ENCODE measurements around the gene FAM219B. TPM values are rescaled to one million over a fixed set of nuclear protein-coding genes. Genes with fewer than 3 reads are reported as not detected.
A peak's percentile ranks its signal among the peaks of the same experiment; 100 is the strongest.

FAM219B gene
- total RNA-seq, 1 experiment from 2014 or later: 99.6 TPM

DNA sequence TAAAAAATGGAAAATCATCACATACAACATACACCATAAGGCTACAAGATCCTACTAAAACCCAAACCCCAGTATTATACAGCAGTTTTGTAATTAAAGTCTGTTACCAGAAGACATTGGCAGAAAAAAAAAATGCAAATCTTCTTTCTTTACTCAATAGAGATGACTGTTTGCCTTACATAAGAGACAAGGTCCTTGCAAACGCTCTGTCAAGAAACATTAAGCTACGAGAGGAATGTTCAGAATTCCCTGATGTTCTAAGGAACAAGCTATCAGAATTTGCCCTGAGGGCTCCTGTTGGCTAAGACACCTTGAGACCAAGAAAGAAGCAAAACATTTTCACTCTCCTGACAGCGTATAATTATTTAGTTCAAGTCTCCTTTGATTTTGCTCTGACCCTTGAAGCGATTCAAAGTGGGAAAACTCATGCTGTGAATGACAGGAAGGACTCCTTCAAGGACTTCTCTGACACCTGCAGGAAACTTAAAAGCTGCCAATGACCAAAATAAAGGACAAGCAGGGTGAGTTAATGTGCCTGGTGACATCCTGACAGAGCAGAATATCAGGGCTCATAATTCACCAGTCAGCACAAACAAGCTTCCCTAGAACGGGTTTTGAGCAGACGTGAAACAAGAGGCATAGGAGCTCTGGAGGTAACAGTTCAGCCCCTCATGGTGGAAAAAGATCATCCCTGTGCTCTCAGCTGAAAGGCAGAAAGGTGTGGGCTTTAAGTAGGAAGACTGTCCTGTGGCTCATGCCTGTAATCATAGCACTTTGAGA lies 36.0 kb downstream of the FAM219B start:
- Mint-ChIP-seq H3K27ac (peak overlapping the region; percentile 85), H3K36me3 (peaks cover 18% of the 10 kb centered on the region), H3K4me1 (peaks cover 30% of the 10 kb centered on the region), H3K9me3 (peaks cover 6% of the 10 kb centered on the region), H3K27me3 (ENCODE audit: low read depth) (no peaks in the 10 kb centered on the region), H3K4me3 (peak overlapping the region; percentile 93)
- ChIA-PET POLR2A (interaction anchor here (1.2 kb wide), 1 partner anchor 28 kb away, joined by 3 read pairs; no protein-coding TSS in a partner anchor), CTCF (interaction anchor here (1.1 to 2.2 kb wide), 5 partner anchors 19 to 99 kb away, joined by 3 to 11 read pairs (median 4); partner anchors contain the start of genes CSK, MPI and ULK3)
- no peak for TF ChIP-seq HMGA2 (CRISPR knock-in tag; IDR thresholded peaks at IDR 0.05)
- TF ChIP-seq, protein P1, sequence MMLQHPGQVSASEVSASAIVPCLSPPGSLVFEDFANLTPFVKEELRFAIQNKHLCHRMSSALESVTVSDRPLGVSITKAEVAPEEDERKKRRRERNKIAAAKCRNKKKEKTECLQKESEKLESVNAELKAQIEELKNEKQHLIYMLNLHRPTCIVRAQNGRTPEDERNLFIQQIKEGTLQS (CRISPR knock-in tag; conservative IDR thresholded peaks at IDR 0.05): no peak
- no peak for TF ChIP-seq ZNF671 (CRISPR knock-in tag; IDR thresholded peaks at IDR 0.05)
- TF ChIP-seq, protein P2, sequence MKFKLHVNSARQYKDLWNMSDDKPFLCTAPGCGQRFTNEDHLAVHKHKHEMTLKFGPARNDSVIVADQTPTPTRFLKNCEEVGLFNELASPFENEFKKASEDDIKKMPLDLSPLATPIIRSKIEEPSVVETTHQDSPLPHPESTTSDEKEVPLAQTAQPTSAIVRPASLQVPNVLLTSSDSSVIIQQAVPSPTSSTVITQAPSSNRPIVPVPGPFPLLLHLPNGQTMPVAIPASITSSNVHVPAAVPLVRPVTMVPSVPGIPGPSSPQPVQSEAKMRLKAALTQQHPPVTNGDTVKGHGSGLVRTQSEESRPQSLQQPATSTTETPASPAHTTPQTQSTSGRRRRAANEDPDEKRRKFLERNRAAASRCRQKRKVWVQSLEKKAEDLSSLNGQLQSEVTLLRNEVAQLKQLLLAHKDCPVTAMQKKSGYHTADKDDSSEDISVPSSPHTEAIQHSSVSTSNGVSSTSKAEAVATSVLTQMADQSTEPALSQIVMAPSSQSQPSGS (CRISPR knock-in tag; IDR thresholded peaks at IDR 0.05; ENCODE audit: borderline replicate concordance, low read depth): no peak
- no peak for TF ChIP-seq CBFB (CRISPR knock-in tag; IDR thresholded peaks at IDR 0.05; ENCODE audit: low read depth)
- TF ChIP-seq, protein P3, sequence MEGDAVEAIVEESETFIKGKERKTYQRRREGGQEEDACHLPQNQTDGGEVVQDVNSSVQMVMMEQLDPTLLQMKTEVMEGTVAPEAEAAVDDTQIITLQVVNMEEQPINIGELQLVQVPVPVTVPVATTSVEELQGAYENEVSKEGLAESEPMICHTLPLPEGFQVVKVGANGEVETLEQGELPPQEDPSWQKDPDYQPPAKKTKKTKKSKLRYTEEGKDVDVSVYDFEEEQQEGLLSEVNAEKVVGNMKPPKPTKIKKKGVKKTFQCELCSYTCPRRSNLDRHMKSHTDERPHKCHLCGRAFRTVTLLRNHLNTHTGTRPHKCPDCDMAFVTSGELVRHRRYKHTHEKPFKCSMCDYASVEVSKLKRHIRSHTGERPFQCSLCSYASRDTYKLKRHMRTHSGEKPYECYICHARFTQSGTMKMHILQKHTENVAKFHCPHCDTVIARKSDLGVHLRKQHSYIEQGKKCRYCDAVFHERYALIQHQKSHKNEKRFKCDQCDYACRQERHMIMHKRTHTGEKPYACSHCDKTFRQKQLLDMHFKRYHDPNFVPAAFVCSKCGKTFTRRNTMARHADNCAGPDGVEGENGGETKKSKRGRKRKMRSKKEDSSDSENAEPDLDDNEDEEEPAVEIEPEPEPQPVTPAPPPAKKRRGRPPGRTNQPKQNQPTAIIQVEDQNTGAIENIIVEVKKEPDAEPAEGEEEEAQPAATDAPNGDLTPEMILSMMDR (IDR thresholded peaks at IDR 0.05): no peak
- TF ChIP-seq OVOL2 (CRISPR knock-in tag; IDR thresholded peaks at IDR 0.05; ENCODE audit: borderline replicate concordance): no peak
- no peak for TF ChIP-seq ESRRA (CRISPR knock-in tag; IDR thresholded peaks at IDR 0.05; ENCODE audit: borderline replicate concordance)
- TF ChIP-seq, protein P4, sequence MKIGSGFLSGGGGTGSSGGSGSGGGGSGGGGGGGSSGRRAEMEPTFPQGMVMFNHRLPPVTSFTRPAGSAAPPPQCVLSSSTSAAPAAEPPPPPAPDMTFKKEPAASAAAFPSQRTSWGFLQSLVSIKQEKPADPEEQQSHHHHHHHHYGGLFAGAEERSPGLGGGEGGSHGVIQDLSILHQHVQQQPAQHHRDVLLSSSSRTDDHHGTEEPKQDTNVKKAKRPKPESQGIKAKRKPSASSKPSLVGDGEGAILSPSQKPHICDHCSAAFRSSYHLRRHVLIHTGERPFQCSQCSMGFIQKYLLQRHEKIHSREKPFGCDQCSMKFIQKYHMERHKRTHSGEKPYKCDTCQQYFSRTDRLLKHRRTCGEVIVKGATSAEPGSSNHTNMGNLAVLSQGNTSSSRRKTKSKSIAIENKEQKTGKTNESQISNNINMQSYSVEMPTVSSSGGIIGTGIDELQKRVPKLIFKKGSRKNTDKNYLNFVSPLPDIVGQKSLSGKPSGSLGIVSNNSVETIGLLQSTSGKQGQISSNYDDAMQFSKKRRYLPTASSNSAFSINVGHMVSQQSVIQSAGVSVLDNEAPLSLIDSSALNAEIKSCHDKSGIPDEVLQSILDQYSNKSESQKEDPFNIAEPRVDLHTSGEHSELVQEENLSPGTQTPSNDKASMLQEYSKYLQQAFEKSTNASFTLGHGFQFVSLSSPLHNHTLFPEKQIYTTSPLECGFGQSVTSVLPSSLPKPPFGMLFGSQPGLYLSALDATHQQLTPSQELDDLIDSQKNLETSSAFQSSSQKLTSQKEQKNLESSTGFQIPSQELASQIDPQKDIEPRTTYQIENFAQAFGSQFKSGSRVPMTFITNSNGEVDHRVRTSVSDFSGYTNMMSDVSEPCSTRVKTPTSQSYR (CRISPR knock-in tag; IDR thresholded peaks at IDR 0.05): no peak
- TF ChIP-seq PRRX2 (CRISPR knock-in tag; IDR thresholded peaks at IDR 0.05): no peak
- TF ChIP-seq GTF2I (CRISPR knock-in tag; conservative IDR thresholded peaks at IDR 0.05): no peak
- no peak for TF ChIP-seq ZNF219 (CRISPR knock-in tag; IDR thresholded peaks at IDR 0.05; ENCODE audit: borderline replicate concordance)
- TF ChIP-seq, protein P5, sequence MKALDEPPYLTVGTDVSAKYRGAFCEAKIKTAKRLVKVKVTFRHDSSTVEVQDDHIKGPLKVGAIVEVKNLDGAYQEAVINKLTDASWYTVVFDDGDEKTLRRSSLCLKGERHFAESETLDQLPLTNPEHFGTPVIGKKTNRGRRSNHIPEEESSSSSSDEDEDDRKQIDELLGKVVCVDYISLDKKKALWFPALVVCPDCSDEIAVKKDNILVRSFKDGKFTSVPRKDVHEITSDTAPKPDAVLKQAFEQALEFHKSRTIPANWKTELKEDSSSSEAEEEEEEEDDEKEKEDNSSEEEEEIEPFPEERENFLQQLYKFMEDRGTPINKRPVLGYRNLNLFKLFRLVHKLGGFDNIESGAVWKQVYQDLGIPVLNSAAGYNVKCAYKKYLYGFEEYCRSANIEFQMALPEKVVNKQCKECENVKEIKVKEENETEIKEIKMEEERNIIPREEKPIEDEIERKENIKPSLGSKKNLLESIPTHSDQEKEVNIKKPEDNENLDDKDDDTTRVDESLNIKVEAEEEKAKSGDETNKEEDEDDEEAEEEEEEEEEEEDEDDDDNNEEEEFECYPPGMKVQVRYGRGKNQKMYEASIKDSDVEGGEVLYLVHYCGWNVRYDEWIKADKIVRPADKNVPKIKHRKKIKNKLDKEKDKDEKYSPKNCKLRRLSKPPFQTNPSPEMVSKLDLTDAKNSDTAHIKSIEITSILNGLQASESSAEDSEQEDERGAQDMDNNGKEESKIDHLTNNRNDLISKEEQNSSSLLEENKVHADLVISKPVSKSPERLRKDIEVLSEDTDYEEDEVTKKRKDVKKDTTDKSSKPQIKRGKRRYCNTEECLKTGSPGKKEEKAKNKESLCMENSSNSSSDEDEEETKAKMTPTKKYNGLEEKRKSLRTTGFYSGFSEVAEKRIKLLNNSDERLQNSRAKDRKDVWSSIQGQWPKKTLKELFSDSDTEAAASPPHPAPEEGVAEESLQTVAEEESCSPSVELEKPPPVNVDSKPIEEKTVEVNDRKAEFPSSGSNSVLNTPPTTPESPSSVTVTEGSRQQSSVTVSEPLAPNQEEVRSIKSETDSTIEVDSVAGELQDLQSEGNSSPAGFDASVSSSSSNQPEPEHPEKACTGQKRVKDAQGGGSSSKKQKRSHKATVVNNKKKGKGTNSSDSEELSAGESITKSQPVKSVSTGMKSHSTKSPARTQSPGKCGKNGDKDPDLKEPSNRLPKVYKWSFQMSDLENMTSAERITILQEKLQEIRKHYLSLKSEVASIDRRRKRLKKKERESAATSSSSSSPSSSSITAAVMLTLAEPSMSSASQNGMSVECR (CRISPR knock-in tag; IDR thresholded peaks at IDR 0.05; ENCODE audit: borderline replicate concordance): no peak
- TF ChIP-seq, protein P6, sequence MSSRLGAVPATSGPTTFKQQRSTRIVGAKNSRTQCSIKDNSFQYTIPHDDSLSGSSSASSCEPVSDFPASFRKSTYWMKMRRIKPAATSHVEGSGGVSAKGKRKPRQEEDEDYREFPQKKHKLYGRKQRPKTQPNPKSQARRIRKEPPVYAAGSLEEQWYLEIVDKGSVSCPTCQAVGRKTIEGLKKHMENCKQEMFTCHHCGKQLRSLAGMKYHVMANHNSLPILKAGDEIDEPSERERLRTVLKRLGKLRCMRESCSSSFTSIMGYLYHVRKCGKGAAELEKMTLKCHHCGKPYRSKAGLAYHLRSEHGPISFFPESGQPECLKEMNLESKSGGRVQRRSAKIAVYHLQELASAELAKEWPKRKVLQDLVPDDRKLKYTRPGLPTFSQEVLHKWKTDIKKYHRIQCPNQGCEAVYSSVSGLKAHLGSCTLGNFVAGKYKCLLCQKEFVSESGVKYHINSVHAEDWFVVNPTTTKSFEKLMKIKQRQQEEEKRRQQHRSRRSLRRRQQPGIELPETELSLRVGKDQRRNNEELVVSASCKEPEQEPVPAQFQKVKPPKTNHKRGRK (CRISPR knock-in tag; IDR thresholded peaks at IDR 0.05; ENCODE audit: borderline replicate concordance): no peak
- TF ChIP-seq, protein P7, sequence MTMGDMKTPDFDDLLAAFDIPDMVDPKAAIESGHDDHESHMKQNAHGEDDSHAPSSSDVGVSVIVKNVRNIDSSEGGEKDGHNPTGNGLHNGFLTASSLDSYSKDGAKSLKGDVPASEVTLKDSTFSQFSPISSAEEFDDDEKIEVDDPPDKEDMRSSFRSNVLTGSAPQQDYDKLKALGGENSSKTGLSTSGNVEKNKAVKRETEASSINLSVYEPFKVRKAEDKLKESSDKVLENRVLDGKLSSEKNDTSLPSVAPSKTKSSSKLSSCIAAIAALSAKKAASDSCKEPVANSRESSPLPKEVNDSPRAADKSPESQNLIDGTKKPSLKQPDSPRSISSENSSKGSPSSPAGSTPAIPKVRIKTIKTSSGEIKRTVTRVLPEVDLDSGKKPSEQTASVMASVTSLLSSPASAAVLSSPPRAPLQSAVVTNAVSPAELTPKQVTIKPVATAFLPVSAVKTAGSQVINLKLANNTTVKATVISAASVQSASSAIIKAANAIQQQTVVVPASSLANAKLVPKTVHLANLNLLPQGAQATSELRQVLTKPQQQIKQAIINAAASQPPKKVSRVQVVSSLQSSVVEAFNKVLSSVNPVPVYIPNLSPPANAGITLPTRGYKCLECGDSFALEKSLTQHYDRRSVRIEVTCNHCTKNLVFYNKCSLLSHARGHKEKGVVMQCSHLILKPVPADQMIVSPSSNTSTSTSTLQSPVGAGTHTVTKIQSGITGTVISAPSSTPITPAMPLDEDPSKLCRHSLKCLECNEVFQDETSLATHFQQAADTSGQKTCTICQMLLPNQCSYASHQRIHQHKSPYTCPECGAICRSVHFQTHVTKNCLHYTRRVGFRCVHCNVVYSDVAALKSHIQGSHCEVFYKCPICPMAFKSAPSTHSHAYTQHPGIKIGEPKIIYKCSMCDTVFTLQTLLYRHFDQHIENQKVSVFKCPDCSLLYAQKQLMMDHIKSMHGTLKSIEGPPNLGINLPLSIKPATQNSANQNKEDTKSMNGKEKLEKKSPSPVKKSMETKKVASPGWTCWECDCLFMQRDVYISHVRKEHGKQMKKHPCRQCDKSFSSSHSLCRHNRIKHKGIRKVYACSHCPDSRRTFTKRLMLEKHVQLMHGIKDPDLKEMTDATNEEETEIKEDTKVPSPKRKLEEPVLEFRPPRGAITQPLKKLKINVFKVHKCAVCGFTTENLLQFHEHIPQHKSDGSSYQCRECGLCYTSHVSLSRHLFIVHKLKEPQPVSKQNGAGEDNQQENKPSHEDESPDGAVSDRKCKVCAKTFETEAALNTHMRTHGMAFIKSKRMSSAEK (CRISPR knock-in tag; IDR thresholded peaks at IDR 0.05; ENCODE audit: borderline replicate concordance): no peak
- TF ChIP-seq FOXP1 (CRISPR knock-in tag; IDR thresholded peaks at IDR 0.05; ENCODE audit: borderline replicate concordance): no peak
- TF ChIP-seq ELF4 (CRISPR knock-in tag; IDR thresholded peaks at IDR 0.05; ENCODE audit: low read depth): no peak
- TF ChIP-seq ZNF416 (CRISPR knock-in tag; IDR thresholded peaks at IDR 0.05): no peak
- no peak for TF ChIP-seq ZNF121 (CRISPR knock-in tag; IDR thresholded peaks at IDR 0.05)
- no peak for TF ChIP-seq FOXJ3 (CRISPR knock-in tag; IDR thresholded peaks at IDR 0.05; ENCODE audit: borderline replicate concordance)
- DNase-seq (ENCODE audit: low spot score) (no peak), ATAC-seq (no peak)
